ENCODE measurements around the gene FGFR2. TPM values are rescaled to one million over a fixed set of nuclear protein-coding genes. Genes with fewer than 3 reads are reported as not detected.
"Not testable (repeated sequence)": the region's sequence is repeated elsewhere in the genome, so short reads cannot be mapped to it uniquely, and the experiment has no call there.

The FGFR2 gene
- total RNA-seq, 4 donors from 2014 or later = 105 to 222 (median 155) TPM

DNA sequence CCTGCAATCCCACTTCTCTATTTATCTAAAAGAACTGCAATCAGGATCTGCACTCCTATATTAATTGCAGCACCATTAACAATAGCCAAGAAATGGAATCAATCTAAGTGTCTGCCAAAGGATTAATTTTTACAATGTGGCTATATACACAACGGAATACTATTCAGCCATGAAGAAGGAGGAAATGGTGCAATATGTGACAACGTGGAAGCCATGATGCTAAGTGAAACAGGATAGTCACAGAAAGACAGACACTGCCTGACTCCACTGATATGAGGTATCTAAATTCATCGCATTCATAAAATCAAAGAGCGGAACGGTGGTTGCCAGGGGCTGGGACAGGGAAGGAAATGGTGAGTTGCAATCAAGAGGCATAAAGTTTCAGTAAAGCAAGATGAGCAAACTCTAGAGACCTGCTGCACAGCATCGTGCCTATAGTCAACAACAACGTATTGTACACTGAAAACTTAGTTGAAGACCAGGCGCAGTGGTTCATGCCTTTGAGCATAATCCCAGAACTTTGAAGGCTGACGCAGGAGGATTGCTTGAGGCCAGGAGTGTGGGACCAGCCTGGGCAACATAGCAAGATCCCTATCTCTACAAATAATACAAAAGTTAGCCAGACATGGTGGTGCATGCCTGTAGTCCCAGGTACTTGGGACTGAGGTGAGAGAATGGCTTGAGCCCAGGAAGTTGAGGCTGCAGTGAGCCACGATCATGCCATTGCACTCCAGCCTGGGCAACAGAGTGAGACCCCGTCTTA is 76.3 kb downstream of the FGFR2 start:
- no peaks in the 10 kb centered on the region for H3K36me3 ChIP-seq
- H3K9me3 ChIP-seq = no peaks in the 10 kb centered on the region
- 80% methylated on average over 11 of the region's 11 CpGs for WGBS
- no peak overlapping the region for H3K27ac ChIP-seq
- no peaks in the 10 kb centered on the region for H3K27me3 ChIP-seq
- no peak overlapping the region for H3K4me3 ChIP-seq
- TF ChIP-seq POLR2A (IDR thresholded peaks at IDR 0.05) = no peak
- TF ChIP-seq POLR2AphosphoS5 (IDR thresholded peaks at IDR 0.05) = no peak
- TF ChIP-seq, protein P1, sequence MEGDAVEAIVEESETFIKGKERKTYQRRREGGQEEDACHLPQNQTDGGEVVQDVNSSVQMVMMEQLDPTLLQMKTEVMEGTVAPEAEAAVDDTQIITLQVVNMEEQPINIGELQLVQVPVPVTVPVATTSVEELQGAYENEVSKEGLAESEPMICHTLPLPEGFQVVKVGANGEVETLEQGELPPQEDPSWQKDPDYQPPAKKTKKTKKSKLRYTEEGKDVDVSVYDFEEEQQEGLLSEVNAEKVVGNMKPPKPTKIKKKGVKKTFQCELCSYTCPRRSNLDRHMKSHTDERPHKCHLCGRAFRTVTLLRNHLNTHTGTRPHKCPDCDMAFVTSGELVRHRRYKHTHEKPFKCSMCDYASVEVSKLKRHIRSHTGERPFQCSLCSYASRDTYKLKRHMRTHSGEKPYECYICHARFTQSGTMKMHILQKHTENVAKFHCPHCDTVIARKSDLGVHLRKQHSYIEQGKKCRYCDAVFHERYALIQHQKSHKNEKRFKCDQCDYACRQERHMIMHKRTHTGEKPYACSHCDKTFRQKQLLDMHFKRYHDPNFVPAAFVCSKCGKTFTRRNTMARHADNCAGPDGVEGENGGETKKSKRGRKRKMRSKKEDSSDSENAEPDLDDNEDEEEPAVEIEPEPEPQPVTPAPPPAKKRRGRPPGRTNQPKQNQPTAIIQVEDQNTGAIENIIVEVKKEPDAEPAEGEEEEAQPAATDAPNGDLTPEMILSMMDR (IDR thresholded peaks at IDR 0.05) = no peak
- TF ChIP-seq EP300 (IDR thresholded peaks at IDR 0.05) = no peak
- peaks cover 40% of the 10 kb centered on the region for H3K4me1 ChIP-seq
- no peak for DNase-seq (ENCODE audit: low spot score in 2 of 2)

DNA sequence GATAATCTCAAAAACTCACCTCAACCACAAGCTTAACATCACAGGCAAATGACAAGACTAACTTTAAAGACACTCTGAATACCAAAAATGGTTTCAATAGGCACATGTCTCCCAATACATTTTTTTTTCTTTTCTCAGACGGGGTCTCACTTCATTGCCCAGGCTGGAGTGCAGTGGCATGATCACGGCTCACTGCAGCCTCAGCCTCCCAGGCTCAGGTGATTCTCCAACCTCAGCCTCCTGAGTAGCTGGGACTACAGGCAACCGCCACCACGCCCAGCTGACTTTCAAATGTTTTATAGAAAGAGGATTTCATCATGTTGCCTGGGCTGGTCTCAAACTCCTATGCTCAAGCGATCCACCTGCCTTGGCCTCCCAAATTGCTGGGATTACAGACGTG is 77.7 kb downstream of the FGFR2 start:
- H3K4me1 ChIP-seq = peaks cover 28% of the 10 kb centered on the region
- H3K36me3 ChIP-seq, H3K4me3 ChIP-seq, H3K9me3 ChIP-seq, H3K27me3 ChIP-seq, H3K27ac ChIP-seq: not testable (repeated sequence)
- peak in 1 of 2 donors; percentile 35 for DNase-seq (ENCODE audit: low spot score in 2 of 2)
- WGBS = 83% methylated on average over 6 of the region's 6 CpGs

- Histone ChIP-seq H3K27me3 (no peaks in the 10 kb centered on the region), H3K4me3 (no peak overlapping the region), H3K27ac (no peak overlapping the region), H3K36me3 (no peaks in the 10 kb centered on the region), H3K4me1 (peaks cover 24% of the 10 kb centered on the region), H3K9me3 (no peaks in the 10 kb centered on the region)
- WGBS = 80% methylated on average over 17 of the region's 17 CpGs
- TF ChIP-seq EP300 (IDR thresholded peaks at IDR 0.05) = no peak
- no peak for TF ChIP-seq POLR2A (IDR thresholded peaks at IDR 0.05)
- no peak for TF ChIP-seq POLR2AphosphoS5 (IDR thresholded peaks at IDR 0.05)
- TF ChIP-seq, protein P1 (IDR thresholded peaks at IDR 0.05) = no peak
- DNase-seq (ENCODE audit: low spot score in 2 of 2) = peak in 1 of 2 donors; percentile 44
Observed at GRCh38 chr10:121519901-121520493, 78.2 kb downstream of the FGFR2 start.

DNA sequence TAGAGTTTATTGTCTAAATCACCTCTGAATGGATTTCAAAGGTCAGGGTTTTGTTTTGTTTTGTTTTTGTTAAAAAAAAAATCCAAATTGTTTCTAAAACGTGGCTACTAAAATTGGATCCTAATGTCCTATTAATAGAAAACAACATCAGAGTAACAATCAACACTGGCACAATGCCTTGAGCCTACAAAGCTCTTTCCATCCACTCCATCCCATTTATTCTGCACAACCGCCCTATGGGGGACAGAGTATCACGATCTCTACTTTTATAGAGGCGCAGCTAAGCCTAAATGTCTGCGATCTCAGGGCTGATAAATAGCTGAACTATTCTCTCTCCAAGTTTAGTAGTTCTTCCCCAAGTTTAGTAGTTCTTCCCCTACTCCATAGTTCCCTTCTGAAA is 78.8 kb downstream of the FGFR2 start:
- TF ChIP-seq POLR2AphosphoS5 (IDR thresholded peaks at IDR 0.05) = no peak
- no peak for TF ChIP-seq POLR2A (IDR thresholded peaks at IDR 0.05)
- TF ChIP-seq EP300 (IDR thresholded peaks at IDR 0.05) = no peak
- TF ChIP-seq, protein P1 (IDR thresholded peaks at IDR 0.05) = no peak
- Histone ChIP-seq H3K9me3 (no peaks in the 10 kb centered on the region), H3K27me3 (no peaks in the 10 kb centered on the region), H3K4me1 (peaks cover 20% of the 10 kb centered on the region), H3K4me3 (no peak overlapping the region), H3K36me3 (no peaks in the 10 kb centered on the region), H3K27ac (no peak overlapping the region)
- DNase-seq (ENCODE audit: low spot score in 2 of 2) = no peak
- WGBS = 54% methylated on average over 5 of the region's 5 CpGs

- TF ChIP-seq POLR2A (IDR thresholded peaks at IDR 0.05) = no peak
- TF ChIP-seq POLR2AphosphoS5 (IDR thresholded peaks at IDR 0.05) = no peak
- TF ChIP-seq, protein P1 (IDR thresholded peaks at IDR 0.05) = no peak
- no peak for TF ChIP-seq EP300 (IDR thresholded peaks at IDR 0.05)
- H3K36me3 ChIP-seq = no peaks in the 10 kb centered on the region
Observed at GRCh38 chr10:121518333-121518732, 79.9 kb downstream of the FGFR2 start.

More at GRCh38 chr10:121518333-121518732, 79.9 kb downstream of the FGFR2 start:
- WGBS = 34% methylated on average over 4 of the region's 4 CpGs
- no peak for DNase-seq (ENCODE audit: low spot score in 2 of 2)
- H3K9me3 ChIP-seq = no peaks in the 10 kb centered on the region
- no peaks in the 10 kb centered on the region for H3K27me3 ChIP-seq
- H3K4me1 ChIP-seq = peaks cover 12% of the 10 kb centered on the region
- H3K27ac ChIP-seq = no peak overlapping the region
- H3K4me3 ChIP-seq = no peak overlapping the region

All from suprapubic skin (tissue), 4 donors.